ENCODE data around the gene RIBC2.
"Not testable (repeated sequence)": the region's sequence is repeated elsewhere in the genome, so short reads cannot be mapped to it uniquely, and the experiment has no call there.

Gene RIBC2

GRCh38 chr22:45425531-45426265 lies 12.2 kb downstream of the RIBC2 start:
- no peak for DNase-seq

- DNase-seq = no peak
These were observed 12.9 kb downstream of the RIBC2 start for GRCh38 chr22:45426387-45426786.

- no peak for DNase-seq
These were observed 13.6 kb downstream of the RIBC2 start for GRCh38 chr22:45427114-45427513.

- DNase-seq = no peak
These were observed 15.2 kb downstream of the RIBC2 start for GRCh38 chr22:45428391-45429385.

- DNase-seq = no peak
These were observed 15.9 kb downstream of the RIBC2 start for GRCh38 chr22:45429424-45429823.

- no peak for DNase-seq
These were observed 16.7 kb downstream of the RIBC2 start for GRCh38 chr22:45429981-45430775.

- DNase-seq = no peak
These were observed 17.4 kb downstream of the RIBC2 start for GRCh38 chr22:45430871-45431270.

- no peak for DNase-seq
These were observed 21.5 kb downstream of the RIBC2 start for GRCh38 chr22:45434981-45435380.

- peak; percentile 68 for DNase-seq
These were observed 22.1 kb downstream of the RIBC2 start for GRCh38 chr22:45435544-45436139.

- not testable (repeated sequence) for DNase-seq
These were observed 23.5 kb downstream of the RIBC2 start for GRCh38 chr22:45436871-45437517.

GRCh38 chr22:45438336-45438735 lies 24.8 kb downstream of the RIBC2 start:
- DNase-seq = no peak

GRCh38 chr22:45440688-45441087 lies 27.2 kb downstream of the RIBC2 start:
- DNase-seq = not testable (repeated sequence)

GRCh38 chr22:45441138-45441537 lies 27.6 kb downstream of the RIBC2 start:
- DNase-seq = peak; percentile 26

GRCh38 chr22:45442116-45442515 lies 28.6 kb downstream of the RIBC2 start:
- DNase-seq = no peak

GRCh38 chr22:45444168-45444567 lies 30.7 kb downstream of the RIBC2 start:
- no peak for DNase-seq

- no peak for DNase-seq
These were observed 31.7 kb downstream of the RIBC2 start for GRCh38 chr22:45445031-45445710.

GRCh38 chr22:45446216-45446615 lies 32.7 kb downstream of the RIBC2 start:
- DNase-seq = no peak

GRCh38 chr22:45447596-45447995 lies 34.1 kb downstream of the RIBC2 start:
- not testable (repeated sequence) for DNase-seq

GRCh38 chr22:45448431-45448830 lies 34.9 kb downstream of the RIBC2 start:
- DNase-seq = no peak

- not testable (repeated sequence) for DNase-seq
These were observed 35.9 kb downstream of the RIBC2 start for GRCh38 chr22:45449442-45449841.

GRCh38 chr22:45450101-45450785 lies 36.8 kb downstream of the RIBC2 start:
- no peak for DNase-seq

Data from GDM1 (cell line).